Fibroblast of lung (primary cell): ENCODE results near the gene HSD17B12. TPM values are rescaled to one million over a fixed set of nuclear protein-coding genes. Genes with fewer than 3 reads are reported as not detected.

Source experiments
- DNase-seq, 2 donors: peaks; one replicate each; pipeline versions ENCODE4 v3.0.0 to v3.0.0-alpha.2; 2010; ENCODE audit warnings: low read depth in 2 of 2
- H2AFZ ChIP-seq: 2 replicates; pipeline ENCODE4 v1.5.1; 2012; ENCODE audit warnings: low read length, control low read depth, inconsistent platforms
- H3K27ac ChIP-seq: 2 replicates; pipeline ENCODE4 v1.5.1; 2011; ENCODE audit warnings: low read length, control low read depth; ENCODE audit not compliant: insufficient read depth
- H3K27me3 ChIP-seq: 2 replicates; pipeline ENCODE4 v1.5.1; 2011; ENCODE audit warnings: mild to moderate bottlenecking, low read length; ENCODE audit not compliant: control insufficient read depth, insufficient read depth
- H3K36me3 ChIP-seq: 2 replicates; pipeline ENCODE4 v1.5.1; 2011; ENCODE audit warnings: low read length; ENCODE audit not compliant: control insufficient read depth, insufficient read depth
- H3K4me1 ChIP-seq: 2 replicates; pipeline ENCODE4 v1.5.1; 2011; ENCODE audit warnings: low read length; ENCODE audit not compliant: control insufficient read depth, insufficient read depth; ENCODE audit errors: extremely low read depth
- H3K4me2 ChIP-seq: 2 replicates; pipeline ENCODE4 v1.5.1; 2011; ENCODE audit warnings: low read length, control low read depth; ENCODE audit not compliant: insufficient read depth; ENCODE audit errors: extremely low read depth
- H3K4me3 ChIP-seq, 4 experiments: fragments of 200-600 bp in 1 of 4; sonication (generic) in 1 of 4; replicated peaks in 1 of 4; 2 replicates each; pipeline ENCODE4 v1.5.1; 2011 to 2016; ENCODE audit warnings: low read length in 4 of 4, low read depth in 3 of 4, mild to moderate bottlenecking in 3 of 4, control low read depth in 2 of 4, inconsistent platforms in 1 of 4, mixed read lengths in 1 of 4; ENCODE audit not compliant: insufficient read depth in 1 of 4; ENCODE audit errors: control extremely low read depth in 1 of 4
- H3K79me2 ChIP-seq: 2 replicates; pipeline ENCODE4 v1.5.1; 2012; ENCODE audit warnings: mild to moderate bottlenecking, low read length, inconsistent platforms; ENCODE audit not compliant: control insufficient read depth, insufficient read depth
- H3K9ac ChIP-seq: 2 replicates; pipeline ENCODE4 v1.5.1; 2011; ENCODE audit warnings: mild to moderate bottlenecking, low read length, control low read depth; ENCODE audit not compliant: insufficient read depth
- H3K9me3 ChIP-seq: 2 replicates; pipeline ENCODE4 v1.5.1; 2012; ENCODE audit warnings: low read depth, low read length; ENCODE audit not compliant: control insufficient read depth, insufficient read depth
- H4K20me1 ChIP-seq: 2 replicates; pipeline ENCODE4 v1.5.1; 2011; ENCODE audit warnings: low read length; ENCODE audit not compliant: control insufficient read depth, insufficient read depth; ENCODE audit errors: extremely low read depth
- EZH2 ChIP-seq: IDR thresholded peaks from 2 replicates; pipeline ENCODE4 v1.5.1; 2012; ENCODE audit warnings: low read length, control low read depth, mild to moderate bottlenecking; ENCODE audit errors: missing control alignments
- polyA plus RNA-seq, 2 donors: library from polyadenylated mRNA; depleted of rRNA in 1 of 2; stranded (reverse) in 1 of 2; unstranded in 1 of 2; fragments of >200 nt; gene quantifications; 2 replicates each; pipeline ENCODE4 v1.2.1, GENCODE V29; 2011 to 2012; ENCODE audit warnings: missing spikeins in 1 of 2
- total RNA-seq: library from RNA; depleted of rRNA; stranded (reverse); fragments of >200 nt; gene quantifications from 2 replicates; pipeline ENCODE4 v1.2.1, GENCODE V29; 2014
- TF ChIP-seq, protein P1 (sequence below), 2 donors: IDR thresholded peaks in 1 of 2; conservative IDR thresholded peaks in 1 of 2; 1 replicate in 1 of 2; 2 replicates in 1 of 2; pipeline ENCODE4 v1.5.1; 2011 to 2012; ENCODE audit warnings: low read length in 2 of 2, control low read depth in 1 of 2, inconsistent platforms in 1 of 2, low read depth in 1 of 2, mild to moderate bottlenecking in 1 of 2

The HSD17B12 gene
- total and polyA plus RNA-seq, 2 donors (not counting 1 experiment from before 2014, with no cell fraction given): 95.4 to 122 TPM

DNA sequence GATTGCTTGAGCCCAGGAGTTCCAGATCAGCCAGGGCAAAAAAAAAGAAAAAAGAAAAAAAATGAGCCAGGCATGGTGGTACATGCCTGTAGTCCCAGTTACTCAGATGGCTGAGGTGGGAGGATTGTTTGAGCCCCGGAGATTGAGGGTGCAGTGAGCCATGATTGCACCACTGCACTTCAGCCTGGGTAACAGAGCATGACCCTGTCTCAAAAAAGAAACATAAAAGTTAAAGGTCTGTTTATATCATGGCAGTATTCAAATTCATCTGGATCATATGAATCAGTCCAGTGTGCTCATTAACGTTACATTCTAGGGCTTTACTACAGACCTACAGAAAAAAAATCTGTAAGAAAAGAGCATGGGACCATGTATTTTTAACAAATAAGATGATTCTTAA, 13.9 kb downstream of the HSD17B12 start:
- H4K20me1 ChIP-seq: no peaks in the 10 kb centered on the region

DNA sequence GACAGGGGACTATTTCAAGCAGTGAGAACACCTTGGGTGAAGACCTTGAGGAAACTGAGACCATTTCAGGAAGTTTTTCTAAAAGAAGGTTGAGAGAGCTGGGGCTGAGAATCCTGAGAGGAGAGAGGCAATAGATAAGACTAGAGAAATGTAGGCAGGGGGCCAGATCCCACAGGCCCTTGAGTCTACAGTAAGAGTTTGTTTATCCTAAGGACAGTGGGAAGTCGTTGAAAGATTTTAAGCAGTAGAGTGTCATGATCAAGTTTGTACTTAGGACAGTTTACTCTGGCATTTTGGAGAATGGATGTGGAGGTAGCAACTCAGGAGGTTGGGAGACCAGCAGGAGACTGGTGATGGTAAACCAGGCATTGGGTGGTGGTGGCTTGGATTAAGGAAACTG, 17.1 kb downstream of the HSD17B12 start:
- H3K79me2 ChIP-seq: peaks cover 2% of the 10 kb centered on the region
- DNase-seq: peak; percentile 25 to 58

More for the DNA sequence above, 13.9 kb downstream of the HSD17B12 start:
- no peak overlapping the region for H2AFZ ChIP-seq
- H3K9ac ChIP-seq: no peak overlapping the region
- no peak overlapping the region for H3K4me2 ChIP-seq
- no peaks in the 10 kb centered on the region for H3K36me3 ChIP-seq
- no peak for TF ChIP-seq EZH2
- TF ChIP-seq, protein P1, sequence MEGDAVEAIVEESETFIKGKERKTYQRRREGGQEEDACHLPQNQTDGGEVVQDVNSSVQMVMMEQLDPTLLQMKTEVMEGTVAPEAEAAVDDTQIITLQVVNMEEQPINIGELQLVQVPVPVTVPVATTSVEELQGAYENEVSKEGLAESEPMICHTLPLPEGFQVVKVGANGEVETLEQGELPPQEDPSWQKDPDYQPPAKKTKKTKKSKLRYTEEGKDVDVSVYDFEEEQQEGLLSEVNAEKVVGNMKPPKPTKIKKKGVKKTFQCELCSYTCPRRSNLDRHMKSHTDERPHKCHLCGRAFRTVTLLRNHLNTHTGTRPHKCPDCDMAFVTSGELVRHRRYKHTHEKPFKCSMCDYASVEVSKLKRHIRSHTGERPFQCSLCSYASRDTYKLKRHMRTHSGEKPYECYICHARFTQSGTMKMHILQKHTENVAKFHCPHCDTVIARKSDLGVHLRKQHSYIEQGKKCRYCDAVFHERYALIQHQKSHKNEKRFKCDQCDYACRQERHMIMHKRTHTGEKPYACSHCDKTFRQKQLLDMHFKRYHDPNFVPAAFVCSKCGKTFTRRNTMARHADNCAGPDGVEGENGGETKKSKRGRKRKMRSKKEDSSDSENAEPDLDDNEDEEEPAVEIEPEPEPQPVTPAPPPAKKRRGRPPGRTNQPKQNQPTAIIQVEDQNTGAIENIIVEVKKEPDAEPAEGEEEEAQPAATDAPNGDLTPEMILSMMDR (conservative IDR thresholded peaks at IDR 0.05 in 1 of 2, IDR thresholded peaks at IDR 0.05 in 1 of 2; ENCODE audit: low read depth in 1 of 2, low read length in 2 of 2): no peak
- DNase-seq: no peak
- no peaks in the 10 kb centered on the region for H3K4me1 ChIP-seq
- H3K4me3 ChIP-seq: no peak overlapping the region
- no peaks in the 10 kb centered on the region for H3K9me3 ChIP-seq
- H3K79me2 ChIP-seq: peaks cover 13% of the 10 kb centered on the region
- H3K27me3 ChIP-seq: no peaks in the 10 kb centered on the region
- no peak overlapping the region for H3K27ac ChIP-seq

DNA sequence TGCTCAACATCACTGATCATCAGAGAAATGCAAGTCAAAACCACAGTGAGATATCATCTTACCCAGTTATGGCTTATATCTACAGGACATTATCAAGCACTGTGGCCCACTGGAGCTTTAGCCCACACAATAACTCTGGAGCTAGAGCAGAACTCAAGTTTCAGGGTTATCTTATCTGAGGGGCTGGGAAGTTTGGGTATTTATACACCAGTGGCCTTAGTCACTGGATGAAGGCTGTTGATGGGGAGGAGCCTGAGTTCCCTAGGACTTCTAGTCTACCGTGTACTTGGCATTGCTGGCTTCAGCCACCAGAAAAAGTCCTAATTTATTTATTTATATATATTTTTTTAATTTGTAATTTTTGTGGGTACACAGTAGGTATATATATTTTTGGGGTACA, 19.3 kb downstream of the HSD17B12 start:
- H3K4me3 ChIP-seq: no peak overlapping the region
- no peaks in the 10 kb centered on the region for H3K79me2 ChIP-seq
- no peak overlapping the region for H2AFZ ChIP-seq
- DNase-seq: peak in 1 of 2 donors; percentile 14
- no peaks in the 10 kb centered on the region for H3K36me3 ChIP-seq
- no peak overlapping the region for H3K27ac ChIP-seq
- H3K9me3 ChIP-seq: no peaks in the 10 kb centered on the region
- no peaks in the 10 kb centered on the region for H3K4me1 ChIP-seq
- H3K27me3 ChIP-seq: no peaks in the 10 kb centered on the region
- H4K20me1 ChIP-seq: peaks cover 2% of the 10 kb centered on the region
- no peak overlapping the region for H3K4me2 ChIP-seq
- H3K9ac ChIP-seq: no peak overlapping the region
- TF ChIP-seq, protein P1 (conservative IDR thresholded peaks at IDR 0.05 in 1 of 2, IDR thresholded peaks at IDR 0.05 in 1 of 2; ENCODE audit: low read depth in 1 of 2, low read length in 2 of 2): no peak

More for the DNA sequence above, 17.1 kb downstream of the HSD17B12 start:
- Histone ChIP-seq H3K9ac (no peak overlapping the region), H3K27me3 (no peaks in the 10 kb centered on the region), H3K27ac (no peak overlapping the region), H2AFZ (no peak overlapping the region), H3K4me1 (no peaks in the 10 kb centered on the region), H3K4me3 (no peak overlapping the region), H3K9me3 (no peaks in the 10 kb centered on the region), H4K20me1 (no peaks in the 10 kb centered on the region), H3K4me2 (no peak overlapping the region), H3K36me3 (no peaks in the 10 kb centered on the region)
- TF ChIP-seq, protein P1 (conservative IDR thresholded peaks at IDR 0.05 in 1 of 2, IDR thresholded peaks at IDR 0.05 in 1 of 2; ENCODE audit: low read depth in 1 of 2, low read length in 2 of 2): no peak
- TF ChIP-seq EZH2: no peak
